Measurements from ENCODE around the gene ANTXRL. TPM values are rescaled to one million over a fixed set of nuclear protein-coding genes. Genes with fewer than 3 reads are reported as not detected.
"Not testable (repeated sequence)": the region's sequence is repeated elsewhere in the genome, so short reads cannot be mapped to it uniquely, and the experiment has no call there.

ANTXRL gene
- not detected in 2 replicates for total RNA-seq

DNA sequence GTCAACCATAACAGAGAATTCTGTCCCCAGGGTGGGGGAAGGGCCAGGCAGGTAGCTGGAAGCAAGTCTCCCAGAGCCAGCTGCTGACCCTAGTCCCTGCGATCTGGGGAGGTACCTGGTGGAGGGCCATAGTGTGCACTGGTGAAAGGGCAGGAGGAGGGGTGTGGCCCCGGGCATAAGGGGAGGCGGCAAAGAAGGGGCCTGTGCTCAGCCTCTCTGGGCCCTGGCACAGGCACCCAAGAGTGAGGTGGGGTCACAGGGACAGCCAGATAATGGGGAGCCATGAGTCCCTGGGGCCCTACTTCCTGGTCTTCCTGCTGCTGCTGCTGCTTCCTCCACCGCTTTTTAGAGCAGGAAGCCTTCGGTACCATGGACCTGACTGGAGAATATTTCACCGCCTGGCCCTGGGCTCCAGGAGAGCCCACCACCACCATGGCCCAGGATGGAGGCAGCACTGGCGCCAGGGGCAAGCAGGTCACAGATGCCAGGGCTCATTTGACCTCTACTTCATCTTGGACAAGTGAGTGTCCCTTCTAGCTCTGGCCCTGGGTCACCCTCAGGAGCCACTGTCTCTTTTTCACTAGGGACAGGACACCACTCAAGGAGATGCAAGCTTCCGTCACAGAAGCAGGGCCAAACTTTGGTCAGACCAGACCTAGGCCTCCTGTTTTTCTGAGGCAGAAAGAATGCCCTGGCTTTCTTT is at the start of gene ANTXRL:
TSS of gene ANTXRL (plus strand) at position 7 of the 703 bp plus-strand sequence. CDS start at position 273, 266 bp downstream.
- DNase-seq (ENCODE audit: low read depth in 2 of 2): no peak

DNA sequence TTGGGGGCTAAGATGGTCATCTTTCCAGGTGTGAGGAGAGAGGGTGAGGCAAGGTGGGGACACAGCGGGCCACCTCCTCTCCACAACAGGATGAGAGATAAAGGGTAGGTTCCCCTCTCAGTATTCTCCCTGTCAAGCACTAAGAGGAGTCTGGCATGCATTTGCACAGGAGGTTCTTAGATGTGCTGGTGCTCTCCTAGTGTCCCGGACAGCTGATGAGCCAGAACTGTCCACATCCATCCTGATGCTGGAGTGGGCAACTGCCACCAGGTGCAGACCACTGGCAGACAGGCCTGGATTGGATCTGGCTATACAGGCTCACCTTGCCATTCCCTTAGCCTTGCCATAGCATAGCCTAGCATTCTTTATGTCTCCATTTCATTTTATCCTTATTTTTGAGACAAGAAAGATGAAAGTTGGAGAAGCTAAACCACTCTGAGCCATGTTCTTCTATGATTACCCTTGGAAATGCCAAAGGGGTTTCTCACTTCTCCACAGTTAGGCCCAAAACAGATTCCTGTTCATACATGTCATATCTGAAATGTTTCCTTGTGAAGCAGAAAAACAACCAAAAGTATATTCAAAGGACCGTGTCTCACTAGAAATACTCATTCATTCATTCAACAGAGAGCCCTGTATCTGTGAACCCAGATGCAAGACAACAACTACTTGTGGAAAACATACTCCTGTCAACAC is 48.8 kb upstream of the ANTXRL start:
- no peak for DNase-seq (ENCODE audit: low read depth in 2 of 2)

DNA sequence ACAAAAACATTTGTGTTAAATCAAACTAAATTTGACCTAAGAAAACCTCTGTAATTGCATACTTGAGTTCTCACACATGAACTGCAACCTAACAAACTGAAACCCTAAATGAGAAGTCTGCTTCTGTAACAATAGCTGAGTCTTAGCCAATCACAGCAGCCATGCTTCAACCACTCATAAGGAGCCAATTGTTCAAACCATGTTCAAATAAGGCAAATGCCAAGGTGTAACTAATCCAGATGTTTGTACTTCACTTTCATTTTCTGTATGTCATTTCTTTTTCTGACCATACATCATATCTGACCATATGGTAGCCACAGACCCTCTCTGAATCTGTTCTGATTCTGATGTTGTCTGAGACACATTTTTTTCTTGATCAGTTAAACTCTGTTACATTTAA is 47.5 kb upstream of the ANTXRL start:
- DNase-seq (ENCODE audit: low read depth in 2 of 2): no peak

DNA sequence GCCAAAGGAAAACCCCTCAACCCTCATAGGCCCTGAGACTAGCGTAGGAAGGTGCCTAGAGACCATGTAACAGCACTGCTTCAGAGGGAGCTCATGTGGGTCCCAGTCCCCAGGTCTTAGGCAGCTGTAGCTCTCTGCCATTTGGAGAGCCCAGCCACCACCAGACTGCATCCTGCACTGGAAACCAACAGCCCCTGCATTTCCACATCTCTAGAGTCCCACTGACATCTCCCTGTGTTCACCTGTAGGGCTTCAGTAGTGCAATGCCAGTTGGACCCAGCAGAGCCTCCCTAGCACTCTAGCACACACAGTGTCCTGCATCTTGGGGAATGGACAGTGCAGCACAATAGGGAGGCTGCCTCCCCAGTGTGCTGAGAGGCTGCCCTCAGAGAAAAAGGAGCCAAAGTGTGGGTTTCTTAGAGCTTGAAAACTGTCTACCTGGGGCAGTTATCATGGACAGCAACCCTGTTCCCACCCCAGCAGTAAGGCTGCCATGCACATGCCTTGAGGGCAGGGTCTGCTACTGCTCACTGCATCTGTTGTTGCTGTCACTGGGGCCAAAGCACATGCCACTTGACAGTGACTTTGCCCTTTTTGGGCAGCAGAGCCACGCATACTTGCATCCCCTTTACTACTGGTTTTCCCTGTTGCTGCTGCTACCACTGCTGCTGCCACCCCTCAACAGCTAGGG is 46.7 kb upstream of the ANTXRL start:
- DNase-seq (ENCODE audit: low read depth in 2 of 2): no peak

DNA sequence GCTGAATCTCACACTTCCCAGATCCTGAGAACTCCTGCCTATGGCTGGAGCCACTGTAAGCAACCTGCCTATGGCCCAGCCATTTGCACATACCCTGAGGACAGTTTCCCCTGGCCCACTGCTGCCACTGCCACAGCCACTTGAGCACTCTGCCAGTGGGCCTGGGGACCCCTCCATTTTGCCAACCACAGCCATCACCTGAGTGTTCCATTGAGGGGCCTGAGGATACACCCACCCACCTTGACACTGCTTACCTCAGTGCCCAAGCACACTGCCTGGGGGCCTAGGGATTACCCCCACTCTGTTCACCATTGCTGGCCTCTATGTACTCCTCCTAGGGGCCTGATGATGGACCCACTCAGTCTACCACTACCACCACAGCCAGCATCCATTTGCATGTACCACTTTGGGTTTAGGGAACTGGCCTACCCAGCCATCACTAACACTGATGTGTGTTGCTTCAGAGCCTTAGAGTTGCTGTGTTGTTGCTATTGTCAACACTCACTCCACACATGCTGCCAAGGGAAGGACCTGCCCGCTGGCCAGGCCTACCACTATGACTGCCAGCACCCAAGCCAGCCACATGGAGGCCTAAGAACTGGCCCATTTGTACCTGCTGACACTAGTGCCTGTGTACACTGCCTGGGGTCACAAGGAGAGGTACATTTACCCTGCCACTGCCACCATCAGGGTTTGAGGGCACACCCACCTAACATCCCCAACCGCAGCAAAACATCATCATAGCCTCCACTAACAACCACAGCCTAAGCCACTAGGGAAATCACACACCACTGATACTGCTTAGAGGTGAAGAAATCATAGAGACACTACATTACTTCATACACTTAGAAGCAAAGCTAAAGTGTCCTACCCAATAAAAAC is 45.9 kb upstream of the ANTXRL start:
- DNase-seq (ENCODE audit: low read depth in 2 of 2): no peak

DNA sequence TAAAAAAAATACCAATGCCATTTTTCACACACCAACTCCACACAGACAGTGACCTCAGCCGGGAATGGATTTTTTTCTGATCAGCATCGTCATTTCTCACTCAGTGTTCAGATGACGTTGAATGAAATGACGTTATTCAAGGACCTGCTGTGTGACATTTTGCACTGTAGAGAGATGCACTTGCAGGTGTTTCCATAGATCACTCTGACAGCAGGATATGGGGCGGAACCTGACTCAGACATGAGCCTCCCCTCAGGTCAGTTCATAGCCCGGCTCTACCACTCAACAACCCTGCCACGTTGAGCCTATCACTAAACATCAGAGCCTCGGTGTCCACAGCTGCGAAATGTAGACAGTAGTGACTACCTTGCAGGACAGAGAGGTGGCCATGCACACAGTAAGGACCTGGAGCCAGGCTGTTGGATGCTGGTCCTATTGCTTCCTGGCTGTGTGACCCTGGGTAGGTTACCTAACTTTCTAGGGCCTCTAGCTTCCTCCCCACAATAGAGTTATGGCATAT is 41.4 kb upstream of the ANTXRL start:
- peak in 1 of 2 donors; percentile 63 for DNase-seq (ENCODE audit: low read depth in 2 of 2)

DNA sequence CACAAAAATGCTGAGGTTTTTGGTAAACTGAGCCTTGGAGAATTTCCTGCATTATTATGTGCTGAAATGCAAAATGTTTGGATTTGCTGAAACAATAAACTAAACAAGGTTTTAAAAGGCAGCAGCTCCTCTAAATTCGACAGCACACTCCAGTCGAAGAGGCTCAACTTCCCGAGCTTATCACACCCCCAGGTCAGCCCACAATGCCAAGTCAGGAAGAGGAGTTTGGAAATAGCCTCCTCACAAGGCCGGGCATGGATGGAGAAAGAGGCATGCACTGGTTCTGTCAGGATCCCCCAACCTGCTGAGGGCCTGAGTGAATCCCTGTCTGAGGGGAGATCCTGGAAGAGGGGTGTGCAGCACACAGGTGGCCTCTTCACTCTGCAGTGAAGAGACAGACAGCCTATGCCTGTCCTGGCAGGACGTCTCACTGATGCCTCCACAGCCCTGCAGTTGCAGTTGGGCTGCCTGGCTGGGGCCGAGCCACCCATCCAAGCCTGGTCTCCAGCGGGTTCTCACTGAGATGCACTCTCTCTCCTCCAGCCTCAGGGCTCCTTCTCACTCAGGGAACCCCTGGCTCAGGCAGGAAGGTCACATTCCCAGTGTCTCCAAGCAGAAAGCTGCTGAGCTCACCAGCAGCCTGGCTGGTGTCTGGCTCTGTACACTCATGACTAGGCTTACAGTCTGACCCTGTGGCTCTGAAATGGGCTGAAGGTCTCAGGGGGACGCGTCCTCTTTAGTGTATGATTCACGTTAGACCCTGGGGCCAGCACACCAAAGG is 40.2 kb upstream of the ANTXRL start:
- not testable (repeated sequence) for DNase-seq (ENCODE audit: low read depth in 2 of 2)

DNA sequence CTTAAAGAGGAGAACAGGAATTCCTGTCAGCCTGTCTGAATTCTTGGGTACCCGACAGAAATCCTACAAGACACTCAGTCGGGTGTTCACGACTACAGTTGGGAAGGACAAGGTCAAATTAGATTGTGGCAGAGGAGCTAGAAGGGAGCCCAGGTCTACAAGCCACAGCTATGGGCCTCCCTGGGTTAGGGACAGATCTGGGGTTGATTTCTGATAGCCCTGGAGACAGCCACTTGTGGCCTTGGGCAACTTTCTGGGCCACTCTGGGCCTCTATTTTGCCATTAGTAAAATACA is 39.7 kb upstream of the ANTXRL start:
- no peak for DNase-seq (ENCODE audit: low read depth in 2 of 2)

DNA sequence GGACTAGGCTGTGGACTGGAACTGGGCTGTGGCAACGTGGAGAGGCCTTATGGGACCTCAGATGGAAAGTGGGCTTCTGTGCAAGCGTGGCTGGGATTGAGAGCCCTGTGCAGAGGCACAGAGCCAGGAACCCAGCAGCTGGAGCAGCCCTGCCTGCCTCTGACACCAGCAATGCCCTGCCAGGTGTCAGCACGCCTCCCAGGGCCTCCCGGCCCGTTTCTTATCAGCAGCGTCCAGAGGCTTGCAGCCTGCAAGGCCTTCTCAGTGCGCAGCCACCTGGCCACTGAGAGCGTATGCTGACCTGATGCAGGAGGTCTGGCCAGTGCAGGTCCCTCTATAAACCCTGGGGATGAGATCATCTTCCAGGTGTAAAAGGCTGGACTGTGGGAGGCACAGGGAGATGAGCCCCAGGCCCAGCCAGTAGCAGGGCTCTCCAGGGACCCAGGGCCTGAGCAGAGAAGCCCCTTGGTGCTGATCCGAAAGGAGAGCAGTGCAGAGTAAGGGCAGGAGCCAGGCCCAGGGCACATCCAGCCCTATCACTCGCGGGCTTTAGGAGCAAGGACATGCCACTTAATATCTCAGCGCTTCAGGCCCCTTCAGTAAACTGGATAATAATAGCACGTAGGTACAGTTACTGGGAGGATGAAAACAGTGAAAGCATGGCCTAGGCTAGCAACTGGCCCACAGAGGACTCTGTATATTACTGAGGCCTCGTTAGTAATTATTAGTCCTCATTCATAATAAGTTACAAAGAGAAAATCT is 38.8 kb upstream of the ANTXRL start:
- no peak for DNase-seq (ENCODE audit: low read depth in 2 of 2)

DNA sequence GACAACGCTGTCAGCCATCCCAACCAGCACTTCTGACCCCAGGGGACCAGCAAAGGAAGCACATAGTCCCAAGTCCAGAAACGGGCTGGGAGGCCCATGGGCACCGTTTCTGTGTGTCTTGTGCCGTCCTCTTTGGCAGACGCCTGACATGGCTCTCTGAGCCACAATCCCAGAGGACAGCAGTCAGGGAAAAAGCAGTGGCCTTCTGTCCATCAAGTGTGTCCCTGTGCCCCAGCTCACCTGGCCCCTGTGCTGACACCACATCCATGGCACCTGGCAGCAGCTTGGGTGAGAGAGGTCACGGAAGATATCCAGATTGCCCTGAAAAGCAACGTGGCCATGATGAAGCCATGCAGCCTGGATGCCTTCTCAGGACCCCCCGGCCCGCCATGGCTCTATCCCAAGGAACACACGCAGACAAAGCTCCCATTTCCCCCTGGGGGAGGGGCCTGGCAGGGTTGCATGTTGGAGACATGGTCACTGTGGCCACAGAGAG is 38.1 kb upstream of the ANTXRL start:
- peak in 1 of 2 donors; percentile 55 for DNase-seq (ENCODE audit: low read depth in 2 of 2)

DNA sequence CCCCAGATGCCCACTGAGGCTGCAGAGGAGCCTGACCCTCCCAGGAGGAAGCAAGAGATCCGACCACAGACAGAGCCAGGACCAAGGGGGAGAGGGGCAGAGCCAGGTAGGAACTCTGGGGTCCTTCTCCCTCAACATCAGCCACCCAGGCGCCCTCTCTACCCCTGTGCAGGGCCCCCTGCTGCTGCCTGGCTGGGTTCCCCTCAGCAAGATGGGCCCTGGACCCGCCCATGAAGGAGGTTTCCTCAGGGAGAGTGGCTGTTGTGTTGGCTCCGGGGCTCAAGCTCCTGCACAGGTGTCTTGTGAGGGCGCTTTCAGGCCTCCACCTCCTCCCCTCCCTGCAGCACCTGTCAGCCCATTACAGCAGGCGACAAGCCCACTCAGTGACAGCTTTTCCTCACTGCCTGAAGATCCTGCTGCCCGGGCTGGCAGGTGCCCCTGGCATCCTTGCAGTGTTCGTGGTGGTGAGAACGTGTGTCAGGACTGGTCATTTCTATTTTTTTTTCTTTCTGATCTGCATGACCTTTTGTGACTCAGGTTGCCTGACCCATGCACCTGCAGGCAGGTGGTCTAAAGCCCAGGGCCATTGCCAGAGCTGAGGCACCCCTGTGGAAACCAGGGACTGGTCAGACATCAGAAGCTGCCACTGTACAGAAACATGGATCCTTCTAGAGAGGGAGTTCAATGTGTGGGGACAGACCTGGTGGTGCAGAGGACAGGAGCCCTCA is 37.0 kb upstream of the ANTXRL start:
- DNase-seq (ENCODE audit: low read depth in 2 of 2): not testable (repeated sequence)

DNA sequence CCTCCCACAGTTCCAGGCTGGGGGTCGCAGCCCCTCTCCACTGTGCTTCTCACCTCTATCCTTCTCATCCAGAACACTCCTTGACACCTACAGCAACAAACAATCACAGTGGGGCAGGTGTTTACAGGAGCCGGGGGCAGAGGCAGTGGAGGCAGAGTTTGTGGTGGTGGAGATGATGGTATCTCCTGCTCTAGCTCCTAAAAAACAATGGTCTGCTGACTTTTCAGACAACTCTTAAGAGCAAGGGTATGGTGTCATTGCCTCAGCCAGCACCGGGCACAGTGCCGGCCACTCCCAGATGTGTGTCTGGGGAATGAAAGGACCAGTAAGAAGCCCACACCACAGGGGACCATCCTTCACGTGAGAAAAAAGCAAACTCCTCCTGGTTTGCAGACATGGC is 36.3 kb upstream of the ANTXRL start:
- DNase-seq (ENCODE audit: low read depth in 2 of 2): no peak

DNA sequence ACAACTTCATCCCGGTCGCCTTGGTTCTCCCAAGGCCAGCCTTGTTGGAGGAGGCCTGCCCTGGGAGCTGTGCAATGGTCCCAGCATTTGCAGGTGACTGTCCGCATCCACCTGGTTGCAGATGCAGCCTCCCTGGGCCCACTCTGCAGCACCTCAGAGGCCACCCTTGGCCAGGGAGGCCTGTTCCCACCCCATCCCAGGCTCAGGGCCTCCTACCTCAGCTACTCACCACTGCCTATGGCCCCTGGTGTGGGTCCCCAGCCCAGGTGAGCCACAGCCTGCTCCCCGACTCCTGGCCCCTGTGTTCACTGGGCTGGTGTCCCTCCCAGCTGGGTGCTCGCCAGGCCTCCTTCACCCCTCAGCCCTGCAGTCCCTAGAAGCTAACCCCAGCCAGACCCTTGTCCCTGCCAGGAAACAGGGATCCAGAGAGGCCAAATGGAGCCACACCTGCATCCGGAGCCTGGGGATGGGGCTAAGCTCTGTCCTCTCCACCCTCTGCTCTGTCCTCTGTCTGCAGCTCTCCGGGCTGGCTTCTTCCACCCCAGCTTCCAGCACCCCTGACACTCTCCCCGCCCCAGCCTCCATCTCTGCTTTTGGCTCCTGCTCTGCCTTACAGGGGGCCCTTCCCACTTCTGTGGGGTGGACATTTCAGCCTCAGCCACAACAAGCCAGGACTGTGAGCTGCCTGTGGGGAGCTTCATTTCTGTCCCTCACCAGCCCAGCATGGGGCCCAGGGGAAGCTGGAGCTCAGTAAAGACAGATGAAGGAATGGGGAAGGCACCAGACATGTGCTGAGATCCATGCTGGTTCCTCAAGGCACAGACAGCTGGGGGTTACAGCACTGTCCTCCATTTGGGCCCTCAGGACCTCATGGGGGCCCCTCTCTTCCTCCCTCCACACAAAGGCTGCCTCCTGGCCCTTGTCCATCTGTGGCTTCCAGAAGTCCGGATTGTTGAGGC is 35.6 kb upstream of the ANTXRL start:
- DNase-seq (ENCODE audit: low read depth in 2 of 2): no peak

DNA sequence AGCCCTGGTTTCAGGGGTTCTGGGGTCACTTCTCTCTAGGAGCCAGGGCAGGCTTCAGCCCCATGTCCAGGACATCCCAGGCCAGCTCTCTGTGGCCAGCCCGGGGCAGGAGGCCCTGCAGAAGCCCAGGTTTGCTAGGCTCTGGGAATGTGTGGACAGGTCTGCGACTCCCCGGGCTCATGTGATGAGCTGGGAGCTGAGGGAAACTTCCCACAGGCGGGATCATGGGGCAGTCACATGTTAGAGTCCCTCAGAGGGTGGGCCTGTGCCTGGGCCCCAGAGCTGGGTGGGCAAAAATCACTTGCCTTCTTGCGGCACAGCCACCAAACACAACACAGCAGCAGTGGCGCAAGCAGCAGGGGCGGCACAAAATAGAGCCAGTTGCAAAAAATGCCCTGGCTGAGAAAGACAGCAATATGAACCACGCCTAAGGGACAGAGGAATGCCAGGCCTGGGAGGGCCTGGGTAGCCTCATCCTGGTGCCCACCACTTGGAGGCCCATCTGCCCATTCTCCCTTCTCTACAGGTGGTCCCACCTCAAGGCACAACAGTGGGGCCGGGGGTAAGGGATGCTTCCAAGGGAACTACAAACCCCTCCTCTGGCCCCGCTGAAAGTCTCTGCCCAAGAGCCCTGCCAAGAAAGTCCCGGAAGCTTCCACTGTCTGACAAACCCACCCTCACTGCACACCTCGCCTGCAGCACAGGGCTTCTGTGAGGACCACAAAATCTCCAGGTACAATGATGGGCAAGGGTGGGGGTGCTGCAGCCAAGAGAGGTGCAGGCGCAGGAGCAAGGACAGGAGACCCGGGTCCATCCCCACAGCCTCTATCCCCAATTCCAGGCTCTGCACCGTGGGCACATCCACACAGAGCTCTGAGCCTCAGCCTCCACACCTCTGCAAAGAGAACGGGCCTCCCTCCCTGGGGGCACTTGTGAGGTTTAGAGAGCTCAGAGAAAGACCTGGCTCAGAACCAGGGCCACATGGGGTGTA is 34.6 kb upstream of the ANTXRL start:
- peak in 1 of 2 donors; percentile 58 for DNase-seq (ENCODE audit: low read depth in 2 of 2)

DNA sequence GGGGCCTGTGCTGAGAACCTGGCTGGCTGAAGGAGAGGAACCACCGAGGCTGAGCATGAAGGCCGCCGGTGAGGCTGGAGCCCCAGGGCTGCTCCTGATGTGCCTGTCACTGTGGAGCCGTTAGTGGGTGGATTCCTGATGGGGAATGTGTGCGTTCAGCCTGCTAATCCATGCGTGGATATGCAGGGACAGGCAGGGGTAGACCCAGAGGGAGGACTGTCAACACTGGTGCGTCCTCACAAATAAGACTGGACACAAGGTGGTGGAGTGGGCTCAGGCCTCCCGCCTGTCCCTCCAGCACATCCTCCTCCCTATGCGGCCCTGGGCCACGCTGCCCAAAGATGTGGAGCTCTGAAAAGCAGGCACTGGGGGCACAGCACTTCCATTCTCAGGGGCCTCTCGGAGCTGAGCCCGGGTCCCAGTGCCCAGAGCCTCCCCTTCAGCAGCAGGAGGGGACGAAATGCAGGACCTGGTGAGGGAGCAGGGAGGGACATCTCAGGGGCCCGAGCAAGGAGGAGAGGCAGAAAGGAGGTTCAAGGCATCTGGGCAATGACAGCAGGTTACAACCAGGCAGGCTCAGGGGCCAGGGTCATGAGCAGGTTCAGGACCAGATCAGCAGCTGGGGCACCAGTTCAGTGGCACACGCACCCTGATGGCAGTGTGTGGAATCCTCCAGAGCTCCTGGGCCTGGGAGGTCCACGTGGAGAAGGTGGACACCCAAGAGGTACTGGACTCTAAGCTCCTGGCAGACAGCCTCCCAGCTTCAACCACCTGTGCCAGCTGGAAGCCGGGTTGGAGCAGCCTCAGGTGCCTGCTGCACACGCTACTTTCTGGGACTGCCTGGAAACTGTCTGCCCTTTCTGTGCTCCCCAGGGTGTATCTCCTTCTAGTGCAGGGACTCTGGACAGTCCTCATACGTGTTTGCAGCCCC is 33.5 kb upstream of the ANTXRL start:
- DNase-seq (ENCODE audit: low read depth in 2 of 2): no peak

DNA sequence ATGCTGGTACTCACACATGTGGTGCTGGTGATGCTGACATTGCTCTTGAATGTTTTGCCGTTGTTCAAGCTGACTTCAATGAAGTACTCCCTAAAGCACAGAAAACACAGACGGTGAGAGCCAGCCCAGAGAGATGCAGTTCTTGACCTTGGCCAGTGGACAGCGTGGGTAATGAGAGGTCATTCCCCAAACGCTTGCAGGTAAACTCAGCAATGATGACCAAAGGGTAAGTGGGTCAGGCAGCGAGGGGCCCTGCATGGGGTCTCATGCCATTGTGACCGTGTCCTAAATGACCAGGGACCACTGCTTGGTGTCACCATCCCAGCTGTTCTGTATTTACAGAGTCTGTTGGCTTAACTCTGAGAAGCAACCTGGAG is 32.8 kb upstream of the ANTXRL start:
- DNase-seq (ENCODE audit: low read depth in 2 of 2): no peak
